ENCODE results near the gene MED26. TPM values are rescaled to one million over a fixed set of nuclear protein-coding genes. Genes with fewer than 3 reads are reported as not detected.
A peak's percentile ranks its signal among the peaks of the same experiment; 100 is the strongest.

The MED26 gene
- total RNA-seq, 1 donor from 2014 or later, result 11.1 TPM

- Histone ChIP-seq H3K36me3 (peaks cover 19% of the 10 kb centered on the region), H3K4me3 (no peak overlapping the region), H3K27me3 (ENCODE audit: low read depth) (no peaks in the 10 kb centered on the region), H3K27ac (peak overlapping the region; percentile 66), H3K4me1 (peaks cover 78% of the 10 kb centered on the region), H3K9me3 (no peaks in the 10 kb centered on the region)
- no peak for DNase-seq
- no peak for ATAC-seq
- intact Hi-C loops (cut with DNase I), result no loop called here
- TF ChIP-seq CTCF (IDR thresholded peaks at IDR 0.05), result no peak
Measured at GRCh38 chr19:16624236-16624635, 3.8 kb downstream of the MED26 start.

- intact Hi-C loops (cut with DNase I), result no loop called here
- no peak for TF ChIP-seq CTCF (IDR thresholded peaks at IDR 0.05)
- Histone ChIP-seq H3K4me3 (no peak overlapping the region), H3K27me3 (ENCODE audit: low read depth) (no peaks in the 10 kb centered on the region), H3K9me3 (no peaks in the 10 kb centered on the region), H3K27ac (peak overlapping the region; percentile 66), H3K36me3 (peaks cover 19% of the 10 kb centered on the region), H3K4me1 (peaks cover 80% of the 10 kb centered on the region)
- DNase-seq (no peak), ATAC-seq (no peak)
Measured at GRCh38 chr19:16623576-16623975, 4.4 kb downstream of the MED26 start.

GRCh38 chr19:16623066-16623465 is 4.9 kb downstream of the MED26 start:
- no peak overlapping the region for H3K27ac ChIP-seq
- H3K4me3 ChIP-seq, result no peak overlapping the region

GRCh38 chr19:16621165-16621800 is 6.7 kb downstream of the MED26 start:
- Histone ChIP-seq H3K4me1 (peaks cover 71% of the 10 kb centered on the region), H3K4me3 (no peak overlapping the region), H3K9me3 (no peaks in the 10 kb centered on the region), H3K27me3 (ENCODE audit: low read depth) (no peaks in the 10 kb centered on the region), H3K36me3 (peaks cover 19% of the 10 kb centered on the region), H3K27ac (no peak overlapping the region)
- no peak for TF ChIP-seq CTCF (IDR thresholded peaks at IDR 0.05)
- intact Hi-C loops (cut with DNase I), result no loop called here
- ATAC-seq (no peak), DNase-seq (no peak)

More at GRCh38 chr19:16623066-16623465, 4.9 kb downstream of the MED26 start:
- Histone ChIP-seq H3K4me1 (peaks cover 81% of the 10 kb centered on the region), H3K36me3 (peaks cover 19% of the 10 kb centered on the region), H3K27me3 (ENCODE audit: low read depth) (no peaks in the 10 kb centered on the region), H3K9me3 (no peaks in the 10 kb centered on the region)
- ATAC-seq (no peak), DNase-seq (no peak)
- intact Hi-C loops (cut with DNase I), result no loop called here
- no peak for TF ChIP-seq CTCF (IDR thresholded peaks at IDR 0.05)

GRCh38 chr19:16620584-16620983 is 7.4 kb downstream of the MED26 start:
- no peak for ATAC-seq
- intact Hi-C loops (cut with DNase I), result no loop called here

More at GRCh38 chr19:16620584-16620983, 7.4 kb downstream of the MED26 start:
- Histone ChIP-seq H3K27ac (no peak overlapping the region), H3K9me3 (no peaks in the 10 kb centered on the region), H3K4me1 (peaks cover 64% of the 10 kb centered on the region), H3K27me3 (ENCODE audit: low read depth) (no peaks in the 10 kb centered on the region), H3K36me3 (peaks cover 19% of the 10 kb centered on the region), H3K4me3 (no peak overlapping the region)
- TF ChIP-seq CTCF (IDR thresholded peaks at IDR 0.05), result no peak
- no peak for DNase-seq

All from lower lobe of right lung (tissue), 2 donors.